Fibroblast of lung (primary cell): ENCODE measurements around the gene PRRC2A. TPM values are rescaled to one million over a fixed set of nuclear protein-coding genes. Genes with fewer than 3 reads are reported as not detected.

Source experiments
- DNase-seq, 2 donors: peaks; one replicate each; pipeline versions ENCODE4 v3.0.0 to v3.0.0-alpha.2; 2010; ENCODE audit warnings: low read depth in 2 of 2
- H2AFZ ChIP-seq: 2 replicates; pipeline ENCODE4 v1.5.1; 2012; ENCODE audit warnings: low read length, control low read depth, inconsistent platforms
- H3K27ac ChIP-seq: 2 replicates; pipeline ENCODE4 v1.5.1; 2011; ENCODE audit warnings: low read length, control low read depth; ENCODE audit not compliant: insufficient read depth
- H3K27me3 ChIP-seq: 2 replicates; pipeline ENCODE4 v1.5.1; 2011; ENCODE audit warnings: mild to moderate bottlenecking, low read length; ENCODE audit not compliant: control insufficient read depth, insufficient read depth
- H3K36me3 ChIP-seq: 2 replicates; pipeline ENCODE4 v1.5.1; 2011; ENCODE audit warnings: low read length; ENCODE audit not compliant: control insufficient read depth, insufficient read depth
- H3K4me1 ChIP-seq: 2 replicates; pipeline ENCODE4 v1.5.1; 2011; ENCODE audit warnings: low read length; ENCODE audit not compliant: control insufficient read depth, insufficient read depth; ENCODE audit errors: extremely low read depth
- H3K4me2 ChIP-seq: 2 replicates; pipeline ENCODE4 v1.5.1; 2011; ENCODE audit warnings: low read length, control low read depth; ENCODE audit not compliant: insufficient read depth; ENCODE audit errors: extremely low read depth
- H3K4me3 ChIP-seq, 4 experiments: fragments of 200-600 bp in 1 of 4; sonication (generic) in 1 of 4; replicated peaks in 1 of 4; 2 replicates each; pipeline ENCODE4 v1.5.1; 2011 to 2016; ENCODE audit warnings: low read length in 4 of 4, low read depth in 3 of 4, mild to moderate bottlenecking in 3 of 4, control low read depth in 2 of 4, inconsistent platforms in 1 of 4, mixed read lengths in 1 of 4; ENCODE audit not compliant: insufficient read depth in 1 of 4; ENCODE audit errors: control extremely low read depth in 1 of 4
- H3K79me2 ChIP-seq: 2 replicates; pipeline ENCODE4 v1.5.1; 2012; ENCODE audit warnings: mild to moderate bottlenecking, low read length, inconsistent platforms; ENCODE audit not compliant: control insufficient read depth, insufficient read depth
- H3K9ac ChIP-seq: 2 replicates; pipeline ENCODE4 v1.5.1; 2011; ENCODE audit warnings: mild to moderate bottlenecking, low read length, control low read depth; ENCODE audit not compliant: insufficient read depth
- H3K9me3 ChIP-seq: 2 replicates; pipeline ENCODE4 v1.5.1; 2012; ENCODE audit warnings: low read depth, low read length; ENCODE audit not compliant: control insufficient read depth, insufficient read depth
- H4K20me1 ChIP-seq: 2 replicates; pipeline ENCODE4 v1.5.1; 2011; ENCODE audit warnings: low read length; ENCODE audit not compliant: control insufficient read depth, insufficient read depth; ENCODE audit errors: extremely low read depth
- EZH2 ChIP-seq: IDR thresholded peaks from 2 replicates; pipeline ENCODE4 v1.5.1; 2012; ENCODE audit warnings: low read length, control low read depth, mild to moderate bottlenecking; ENCODE audit errors: missing control alignments
- polyA plus RNA-seq, 2 donors: library from polyadenylated mRNA; depleted of rRNA in 1 of 2; stranded (reverse) in 1 of 2; unstranded in 1 of 2; fragments of >200 nt; gene quantifications; 2 replicates each; pipeline ENCODE4 v1.2.1, GENCODE V29; 2011 to 2012; ENCODE audit warnings: missing spikeins in 1 of 2
- total RNA-seq: library from RNA; depleted of rRNA; stranded (reverse); fragments of >200 nt; gene quantifications from 2 replicates; pipeline ENCODE4 v1.2.1, GENCODE V29; 2014
- TF ChIP-seq, protein P1 (sequence below), 2 donors: IDR thresholded peaks in 1 of 2; conservative IDR thresholded peaks in 1 of 2; 1 replicate in 1 of 2; 2 replicates in 1 of 2; pipeline ENCODE4 v1.5.1; 2011 to 2012; ENCODE audit warnings: low read length in 2 of 2, control low read depth in 1 of 2, inconsistent platforms in 1 of 2, low read depth in 1 of 2, mild to moderate bottlenecking in 1 of 2

The PRRC2A gene
- total and polyA plus RNA-seq, 2 donors (not counting 1 experiment from before 2014, with no cell fraction given) = 26.9 to 46.6 TPM

DNA sequence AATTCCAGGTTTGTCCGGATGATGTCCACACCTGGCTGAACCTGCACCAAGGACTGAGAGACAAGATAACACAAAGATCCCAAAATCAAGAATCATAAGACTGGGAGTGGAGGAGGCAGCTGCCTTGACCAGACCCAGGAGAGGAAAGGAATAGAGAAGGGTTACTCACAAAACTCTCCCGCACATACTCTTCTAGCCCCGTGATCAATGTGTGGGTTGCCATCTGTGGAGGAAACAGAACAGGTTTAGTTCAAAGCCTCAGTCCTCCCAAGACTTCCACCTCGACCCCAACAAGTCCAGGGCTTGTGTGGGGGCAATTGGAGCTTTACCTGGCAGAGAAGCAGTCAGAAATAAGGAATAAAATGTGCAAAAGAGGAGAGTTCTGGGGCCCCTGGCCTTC is 20.9 kb downstream of the PRRC2A start:
- peaks cover 36% of the 10 kb centered on the region for H3K36me3 ChIP-seq
- H3K4me1 ChIP-seq = no peaks in the 10 kb centered on the region
- H3K9ac ChIP-seq = no peak overlapping the region
- DNase-seq = no peak
- H3K27me3 ChIP-seq = no peaks in the 10 kb centered on the region
- H3K9me3 ChIP-seq = no peaks in the 10 kb centered on the region
- TF ChIP-seq EZH2 = no peak
- TF ChIP-seq, protein P1, sequence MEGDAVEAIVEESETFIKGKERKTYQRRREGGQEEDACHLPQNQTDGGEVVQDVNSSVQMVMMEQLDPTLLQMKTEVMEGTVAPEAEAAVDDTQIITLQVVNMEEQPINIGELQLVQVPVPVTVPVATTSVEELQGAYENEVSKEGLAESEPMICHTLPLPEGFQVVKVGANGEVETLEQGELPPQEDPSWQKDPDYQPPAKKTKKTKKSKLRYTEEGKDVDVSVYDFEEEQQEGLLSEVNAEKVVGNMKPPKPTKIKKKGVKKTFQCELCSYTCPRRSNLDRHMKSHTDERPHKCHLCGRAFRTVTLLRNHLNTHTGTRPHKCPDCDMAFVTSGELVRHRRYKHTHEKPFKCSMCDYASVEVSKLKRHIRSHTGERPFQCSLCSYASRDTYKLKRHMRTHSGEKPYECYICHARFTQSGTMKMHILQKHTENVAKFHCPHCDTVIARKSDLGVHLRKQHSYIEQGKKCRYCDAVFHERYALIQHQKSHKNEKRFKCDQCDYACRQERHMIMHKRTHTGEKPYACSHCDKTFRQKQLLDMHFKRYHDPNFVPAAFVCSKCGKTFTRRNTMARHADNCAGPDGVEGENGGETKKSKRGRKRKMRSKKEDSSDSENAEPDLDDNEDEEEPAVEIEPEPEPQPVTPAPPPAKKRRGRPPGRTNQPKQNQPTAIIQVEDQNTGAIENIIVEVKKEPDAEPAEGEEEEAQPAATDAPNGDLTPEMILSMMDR (conservative IDR thresholded peaks at IDR 0.05 in 1 of 2, IDR thresholded peaks at IDR 0.05 in 1 of 2; ENCODE audit: low read depth in 1 of 2, low read length in 2 of 2) = no peak
- no peak overlapping the region for H3K4me3 ChIP-seq
- no peak overlapping the region for H3K27ac ChIP-seq
- H2AFZ ChIP-seq = no peak overlapping the region
- no peaks in the 10 kb centered on the region for H4K20me1 ChIP-seq
- H3K4me2 ChIP-seq = no peak overlapping the region
- H3K79me2 ChIP-seq = no peaks in the 10 kb centered on the region

DNA sequence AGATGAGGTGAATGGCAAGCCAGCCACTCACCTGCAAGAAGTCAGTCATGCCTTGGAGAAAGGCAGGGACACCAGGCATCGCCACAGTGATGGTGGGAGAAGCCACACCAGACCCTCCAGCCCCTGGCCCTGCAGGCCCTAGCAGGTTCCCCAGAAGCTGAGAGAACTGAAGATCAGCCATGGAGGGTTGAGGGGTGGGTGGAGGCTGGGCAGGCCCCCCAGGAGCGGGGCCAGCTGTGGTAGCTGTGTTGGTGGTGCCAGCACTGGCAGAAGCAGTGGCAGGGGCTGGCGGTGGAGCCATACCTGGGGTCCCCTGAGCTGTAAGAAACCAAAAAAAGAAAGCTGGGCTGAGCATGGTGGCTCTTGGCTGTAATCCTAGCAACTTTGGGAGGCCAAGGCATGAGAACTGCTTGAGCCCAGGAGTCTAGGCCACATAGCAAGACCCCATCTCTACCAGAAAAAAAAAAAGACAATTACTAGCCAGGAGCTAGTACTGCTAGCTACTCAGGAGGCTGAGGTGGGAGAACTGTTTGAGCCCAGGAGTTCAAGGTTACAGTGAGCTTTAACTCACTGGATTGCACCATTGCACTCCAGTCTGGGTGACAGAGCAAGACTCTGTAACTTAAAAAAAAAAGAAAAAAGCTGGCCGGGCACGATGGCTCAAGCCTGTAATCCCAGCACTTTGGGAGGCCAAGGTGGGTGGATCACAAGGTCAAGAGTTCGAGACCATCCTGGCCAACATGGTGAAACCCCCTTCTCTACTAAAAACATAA is 22.5 kb downstream of the PRRC2A start:
- H3K27ac ChIP-seq = no peak overlapping the region
- no peak for DNase-seq
- H3K27me3 ChIP-seq = no peaks in the 10 kb centered on the region
- peaks cover 30% of the 10 kb centered on the region for H3K36me3 ChIP-seq
- no peak overlapping the region for H3K4me3 ChIP-seq
- no peak overlapping the region for H2AFZ ChIP-seq
- no peaks in the 10 kb centered on the region for H3K79me2 ChIP-seq
- no peak overlapping the region for H3K9ac ChIP-seq
- H4K20me1 ChIP-seq = no peaks in the 10 kb centered on the region
- TF ChIP-seq EZH2 = no peak
- H3K4me1 ChIP-seq = no peaks in the 10 kb centered on the region
- no peak overlapping the region for H3K4me2 ChIP-seq
- H3K9me3 ChIP-seq = no peaks in the 10 kb centered on the region

DNA sequence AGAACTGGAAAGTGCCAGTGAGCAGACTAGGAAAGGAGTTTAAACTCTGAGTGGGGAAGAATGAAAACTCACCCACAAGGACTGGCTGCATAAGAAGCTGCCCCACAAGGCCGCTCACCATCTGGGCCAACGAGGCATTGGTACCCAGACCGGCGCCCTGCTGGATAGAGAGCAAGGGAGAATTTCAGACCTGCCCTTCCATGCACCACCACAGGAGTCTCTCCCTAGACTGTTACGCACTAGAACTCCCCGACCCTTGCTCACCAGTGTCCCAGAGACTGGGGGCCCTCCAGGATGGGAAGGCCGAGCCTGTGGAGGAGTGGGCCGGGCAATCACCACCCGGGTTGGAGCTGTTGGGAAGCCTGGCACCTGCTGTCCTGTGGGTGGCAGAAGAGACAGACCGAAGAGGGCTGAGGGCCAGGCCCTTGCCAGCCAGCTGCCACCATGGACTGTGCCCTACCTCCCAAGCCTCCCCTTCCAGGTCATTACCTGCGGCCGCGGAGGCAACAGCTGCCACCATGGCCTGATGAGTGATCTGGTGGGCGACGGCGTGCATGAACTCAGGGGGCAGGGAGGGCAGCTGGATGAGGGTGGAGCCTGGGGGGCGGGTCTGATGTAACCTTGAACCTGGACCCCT is 23.4 kb downstream of the PRRC2A start:
- Histone ChIP-seq H4K20me1 (no peaks in the 10 kb centered on the region), H3K79me2 (no peaks in the 10 kb centered on the region), H3K9ac (no peak overlapping the region), H3K36me3 (peaks cover 35% of the 10 kb centered on the region), H3K27ac (no peak overlapping the region), H3K4me1 (no peaks in the 10 kb centered on the region), H3K9me3 (no peaks in the 10 kb centered on the region), H2AFZ (no peak overlapping the region), H3K27me3 (no peaks in the 10 kb centered on the region), H3K4me3 (no peak overlapping the region), H3K4me2 (no peak overlapping the region)
- TF ChIP-seq, protein P1 (conservative IDR thresholded peaks at IDR 0.05 in 1 of 2, IDR thresholded peaks at IDR 0.05 in 1 of 2; ENCODE audit: low read depth in 1 of 2, low read length in 2 of 2) = no peak
- no peak for TF ChIP-seq EZH2
- DNase-seq = no peak
